ENCODE data around the gene CHKB.

GRCh38 chr22:50563413-50564160 lies 19.1 kb downstream of the CHKB start:
- TF ChIP-seq POLR2AphosphoS5 (IDR thresholded peaks at IDR 0.05; ENCODE audit: borderline replicate concordance, low read depth, low read length) (no peak), EZH2 (IDR thresholded peaks at IDR 0.05) (no peak)

Data from SK-N-MC (cell line).